ENCODE results near the gene ZBTB4.
"Not testable (repeated sequence)": the region's sequence is repeated elsewhere in the genome, so short reads cannot be mapped to it uniquely, and the experiment has no call there.

The ZBTB4 gene

GRCh38 chr17:7470457-7470973 is 8.9 kb downstream of the ZBTB4 start:
- not testable (repeated sequence) for DNase-seq (ENCODE audit: extremely low read depth in 1 of 2, low read depth in 1 of 2)

- DNase-seq (ENCODE audit: extremely low read depth in 1 of 2, low read depth in 1 of 2) = not testable (repeated sequence)
Observed at GRCh38 chr17:7469843-7470242, 9.6 kb downstream of the ZBTB4 start.

- no peak for DNase-seq (ENCODE audit: extremely low read depth in 1 of 2, low read depth in 1 of 2)
Observed at GRCh38 chr17:7468804-7469389, 10.5 kb downstream of the ZBTB4 start.

GRCh38 chr17:7468290-7468689 is 11.1 kb downstream of the ZBTB4 start:
- no peak for DNase-seq (ENCODE audit: extremely low read depth in 1 of 2, low read depth in 1 of 2)

- DNase-seq (ENCODE audit: extremely low read depth in 1 of 2, low read depth in 1 of 2) = no peak
Observed at GRCh38 chr17:7467498-7467897, 11.9 kb downstream of the ZBTB4 start.

GRCh38 chr17:7466639-7467341 is 12.6 kb downstream of the ZBTB4 start:
- no peak for DNase-seq (ENCODE audit: extremely low read depth in 1 of 2, low read depth in 1 of 2)

- DNase-seq (ENCODE audit: extremely low read depth in 1 of 2, low read depth in 1 of 2) = no peak
Observed at GRCh38 chr17:7466318-7466638, 13.2 kb downstream of the ZBTB4 start.

- no peak for DNase-seq (ENCODE audit: extremely low read depth in 1 of 2, low read depth in 1 of 2)
Observed at GRCh38 chr17:7465597-7466275, 13.7 kb downstream of the ZBTB4 start.

- DNase-seq (ENCODE audit: extremely low read depth in 1 of 2, low read depth in 1 of 2) = no peak
Observed at GRCh38 chr17:7464081-7464480, 15.3 kb downstream of the ZBTB4 start.

GRCh38 chr17:7463372-7463846 is 16.0 kb downstream of the ZBTB4 start:
- no peak for DNase-seq (ENCODE audit: extremely low read depth in 1 of 2, low read depth in 1 of 2)

- no peak for DNase-seq (ENCODE audit: extremely low read depth in 1 of 2, low read depth in 1 of 2)
Observed at GRCh38 chr17:7462474-7463371, 16.7 kb downstream of the ZBTB4 start.

GRCh38 chr17:7460850-7461660 is 18.4 kb downstream of the ZBTB4 start:
- DNase-seq (ENCODE audit: extremely low read depth in 1 of 2, low read depth in 1 of 2) = no peak

GRCh38 chr17:7459961-7460545 is 19.4 kb downstream of the ZBTB4 start:
- no peak for DNase-seq (ENCODE audit: extremely low read depth in 1 of 2, low read depth in 1 of 2)

- no peak for DNase-seq (ENCODE audit: extremely low read depth in 1 of 2, low read depth in 1 of 2)
Observed at GRCh38 chr17:7448461-7448860, 31.0 kb downstream of the ZBTB4 start.

- peak in 1 of 2 donors; percentile 18 for DNase-seq (ENCODE audit: extremely low read depth in 1 of 2, low read depth in 1 of 2)
Observed at GRCh38 chr17:7445619-7445968, 33.8 kb downstream of the ZBTB4 start.

GRCh38 chr17:7444682-7445618 is 34.5 kb downstream of the ZBTB4 start, which contains the start of gene CHRNB1:
Gene CHRNB1 (plus strand): TSS chr17:7445061. CDS start chr17:7445128, 67 bp downstream.
- DNase-seq (ENCODE audit: extremely low read depth in 1 of 2, low read depth in 1 of 2) = no peak

GRCh38 chr17:7443499-7444485 is 35.6 kb downstream of the ZBTB4 start:
- no peak for DNase-seq (ENCODE audit: extremely low read depth in 1 of 2, low read depth in 1 of 2)
